ENCODE data around the gene KEAP1. TPM values are rescaled to one million over a fixed set of nuclear protein-coding genes. Genes with fewer than 3 reads are reported as not detected.

The KEAP1 gene
- total and polyA plus RNA-seq, 9 of the 15 experiments (the other 6 are each of a cell fraction or from before 2014, with no cell fraction given): 2.1 to 95.6 (median 64.3) TPM

GRCh38 chr19:10478903-10479384, 24.2 kb downstream of the KEAP1 start (continued):
- TF ChIP-seq CREM (IDR thresholded peaks at IDR 0.05; ENCODE audit: low read depth) (peak; percentile 55), SMARCB1 (IDR thresholded peaks at IDR 0.05; ENCODE audit: insufficient read length, low read depth) (no peak), FOXO4 (CRISPR knock-in tag; IDR thresholded peaks at IDR 0.05) (no peak), L3MBTL2 (IDR thresholded peaks at IDR 0.05) (peak; percentile 99), ZBTB34 (CRISPR knock-in tag; IDR thresholded peaks at IDR 0.05) (no peak), ZNF589 (CRISPR knock-in tag; IDR thresholded peaks at IDR 0.05; ENCODE audit: low read depth) (no peak), MLX (CRISPR knock-in tag; conservative IDR thresholded peaks at IDR 0.05) (no peak), KHSRP (IDR thresholded peaks at IDR 0.05) (no peak), RHOXF2B (CRISPR knock-in tag; conservative IDR thresholded peaks at IDR 0.05) (no peak), SMARCA4 (IDR thresholded peaks at IDR 0.05) (no peak), ZNF780A (CRISPR knock-in tag; IDR thresholded peaks at IDR 0.05) (no peak), ZNF583 (CRISPR knock-in tag; IDR thresholded peaks at IDR 0.05) (no peak), ASH1L (IDR thresholded peaks at IDR 0.05; ENCODE audit: borderline replicate concordance, low read depth, partially characterized antibody) (peak; percentile 63), ZNF311 (CRISPR knock-in tag; IDR thresholded peaks at IDR 0.05) (no peak), SRF (CRISPR knock-in tag; IDR thresholded peaks at IDR 0.05) (no peak), TCF15 (CRISPR knock-in tag; IDR thresholded peaks at IDR 0.05) (no peak), SAFB2 (IDR thresholded peaks at IDR 0.05; ENCODE audit: borderline replicate concordance, low read depth, low read length, severe bottlenecking) (no peak), HMG20A (CRISPR knock-in tag; conservative IDR thresholded peaks at IDR 0.05) (no peak), GATAD2B (IDR thresholded peaks at IDR 0.05; ENCODE audit: borderline replicate concordance) (no peak), SNIP1 (IDR thresholded peaks at IDR 0.05; ENCODE audit: low read depth) (no peak), CBX8 (IDR thresholded peaks at IDR 0.05; ENCODE audit: borderline replicate concordance, extremely low read depth, low read depth, low read length, poor library complexity, severe bottlenecking) (no peak), ATF6 (CRISPR knock-in tag; IDR thresholded peaks at IDR 0.05) (peak; percentile 71; the same call in 1 of the 2 replicates)

All from K562 (cell line).